GM12864 (cell line): ENCODE results near the gene CDH13.

Source experiments
- DNase-seq: peaks from one replicate; pipeline ENCODE4 v3.0.0-alpha.2; 2011; ENCODE audit warnings: low read depth
- H3K4me3 ChIP-seq: 2 replicates; pipeline ENCODE4 v1.5.1; 2011; ENCODE audit warnings: mild to moderate bottlenecking, low read depth, low read length, control low read depth
- CTCF ChIP-seq: IDR thresholded peaks from 2 replicates; pipeline ENCODE4 v1.5.1; 2011; ENCODE audit warnings: low read depth, mild to moderate bottlenecking, moderate library complexity, low read length, control low read depth, inconsistent platforms; ENCODE audit errors: missing control alignments

The CDH13 gene

GRCh38 chr16:83085660-83086059, 458.9 kb downstream of the CDH13 start:
- no peak for TF ChIP-seq CTCF
- no peak for DNase-seq
- H3K4me3 ChIP-seq = no peak overlapping the region

- TF ChIP-seq CTCF = no peak
- no peak for DNase-seq
- H3K4me3 ChIP-seq = no peak overlapping the region
Measured at GRCh38 chr16:83095941-83096692, 469.3 kb downstream of the CDH13 start.

GRCh38 chr16:83098536-83098935, 471.8 kb downstream of the CDH13 start:
- H3K4me3 ChIP-seq = no peak overlapping the region
- TF ChIP-seq CTCF = no peak
- DNase-seq = no peak

DNA sequence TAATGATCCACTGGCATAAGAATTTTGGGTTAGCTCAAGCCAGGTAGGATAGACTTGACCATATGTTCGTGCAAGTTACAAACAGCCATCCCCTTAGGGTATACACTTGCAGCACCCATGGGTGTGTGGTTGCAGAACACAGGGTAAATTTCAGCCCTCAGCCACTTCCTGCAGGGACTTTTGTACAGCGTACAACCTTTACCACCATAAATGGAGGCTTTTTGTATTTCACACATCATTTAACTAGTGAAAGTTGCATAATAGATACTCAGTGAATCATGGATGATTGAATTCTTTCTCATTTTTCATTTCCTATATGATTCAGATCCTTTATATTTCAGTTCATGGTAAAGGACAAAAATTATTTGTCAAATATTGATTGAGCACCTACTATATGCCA, 473.9 kb downstream of the CDH13 start:
- TF ChIP-seq CTCF = no peak
- no peak overlapping the region for H3K4me3 ChIP-seq
- DNase-seq = no peak

GRCh38 chr16:83102336-83102735, 475.6 kb downstream of the CDH13 start:
- TF ChIP-seq CTCF = no peak
- no peak overlapping the region for H3K4me3 ChIP-seq
- DNase-seq = no peak

DNA sequence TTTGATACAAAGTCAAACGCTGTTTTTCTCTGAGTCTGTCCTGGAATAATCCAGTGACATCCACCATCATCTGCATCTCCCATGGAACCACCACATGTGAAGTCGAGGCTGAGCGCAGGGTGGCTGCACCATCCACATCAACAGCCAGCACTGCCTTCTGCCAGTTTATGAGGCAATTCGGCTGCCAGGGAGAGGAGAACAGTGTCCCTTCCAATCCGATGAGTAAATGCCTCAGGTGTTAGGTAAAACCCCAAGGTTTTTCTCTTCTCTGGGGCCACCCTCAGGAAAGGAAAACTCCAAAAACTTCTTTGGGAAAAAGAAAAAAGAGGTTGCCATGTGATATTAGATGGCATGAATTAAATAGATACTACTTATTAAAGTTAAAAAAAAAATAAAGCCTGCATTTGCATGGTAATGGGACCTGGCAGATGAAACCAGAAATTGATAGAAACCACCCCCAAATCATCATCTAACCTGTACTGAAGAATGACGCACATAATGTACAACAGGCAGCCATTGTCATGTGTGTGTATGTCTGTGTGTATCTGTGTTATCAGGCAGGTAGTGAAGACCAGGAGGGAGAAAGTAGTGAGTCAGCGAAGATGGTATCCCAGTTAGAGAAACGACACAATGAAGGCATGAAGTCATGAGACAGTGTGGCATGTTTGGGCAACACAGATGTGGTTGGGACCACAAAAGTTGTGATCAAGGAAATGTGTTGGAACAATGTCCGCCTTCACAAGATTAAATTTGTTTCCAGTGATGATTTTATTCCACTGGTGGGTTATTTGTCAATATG, 478.7 kb downstream of the CDH13 start:
- TF ChIP-seq CTCF = no peak
- H3K4me3 ChIP-seq = no peak overlapping the region
- no peak for DNase-seq
